MG63 (cell line): ENCODE measurements around the gene TAF11L12. TPM values are rescaled to one million over a fixed set of nuclear protein-coding genes. Genes with fewer than 3 reads are reported as not detected.

Experiments
- total RNA-seq: library from RNA; depleted of rRNA; stranded (reverse); fragments of >200 nt; shearing (Covaris generic); gene quantifications from 2 replicates; pipeline ENCODE4 v1.2.3, GENCODE V29; 2014; ENCODE audit warnings: low replicate concordance; rRNA removed

TAF11L12 gene
- total RNA-seq, 1 experiment from 2014 or later = not detected

Other genes starting within 250 kb of the TAF11L12 start
- not detected in 2 replicates for gene TAF11L2, start 112.2 kb upstream of the TAF11L12 start, total RNA-seq
- gene TAF11L3, start 92.0 kb upstream of the TAF11L12 start, total RNA-seq = not detected in 2 replicates
- not detected in 2 replicates for gene TAF11L4, start 88.6 kb upstream of the TAF11L12 start, total RNA-seq
- gene TAF11L5, start 85.2 kb upstream of the TAF11L12 start, total RNA-seq = not detected in 2 replicates
- not detected in 2 replicates for gene TAF11L6, start 81.7 kb upstream of the TAF11L12 start, total RNA-seq
- not detected in 2 replicates for gene TAF11L7, start 24.6 kb upstream of the TAF11L12 start, total RNA-seq
- not detected in 2 replicates for gene TAF11L8, start 19.4 kb upstream of the TAF11L12 start, total RNA-seq
- gene TAF11L9, start 16.0 kb upstream of the TAF11L12 start, total RNA-seq = not detected in 2 replicates
- not detected in 2 replicates for gene TAF11L10, start 12.6 kb upstream of the TAF11L12 start, total RNA-seq
- gene TAF11L11, start 6.2 kb upstream of the TAF11L12 start, total RNA-seq = not detected in 2 replicates
- not detected in 2 replicates for gene TAF11L13, start 21.7 kb downstream of the TAF11L12 start, total RNA-seq
- gene TAF11L14, start 24.1 kb downstream of the TAF11L12 start, total RNA-seq = not detected in 2 replicates